HG02981 (cell line): ENCODE measurements around the gene ZNF385A.
"Not testable (repeated sequence)": the region's sequence is repeated elsewhere in the genome, so short reads cannot be mapped to it uniquely, and the experiment has no call there.

Experiments used
- ATAC-seq: cut with Tn5 transposase; IDR thresholded peaks from one replicate; pipeline ENCODE4 v1.9.1; 2021; ENCODE audit warnings: mild to moderate bottlenecking, moderate library complexity; ENCODE audit not compliant: unreplicated experiment

Gene ZNF385A

GRCh38 chr12:54358191-54358944, 26.2 kb downstream of the ZNF385A start:
- ATAC-seq: no peak

DNA sequence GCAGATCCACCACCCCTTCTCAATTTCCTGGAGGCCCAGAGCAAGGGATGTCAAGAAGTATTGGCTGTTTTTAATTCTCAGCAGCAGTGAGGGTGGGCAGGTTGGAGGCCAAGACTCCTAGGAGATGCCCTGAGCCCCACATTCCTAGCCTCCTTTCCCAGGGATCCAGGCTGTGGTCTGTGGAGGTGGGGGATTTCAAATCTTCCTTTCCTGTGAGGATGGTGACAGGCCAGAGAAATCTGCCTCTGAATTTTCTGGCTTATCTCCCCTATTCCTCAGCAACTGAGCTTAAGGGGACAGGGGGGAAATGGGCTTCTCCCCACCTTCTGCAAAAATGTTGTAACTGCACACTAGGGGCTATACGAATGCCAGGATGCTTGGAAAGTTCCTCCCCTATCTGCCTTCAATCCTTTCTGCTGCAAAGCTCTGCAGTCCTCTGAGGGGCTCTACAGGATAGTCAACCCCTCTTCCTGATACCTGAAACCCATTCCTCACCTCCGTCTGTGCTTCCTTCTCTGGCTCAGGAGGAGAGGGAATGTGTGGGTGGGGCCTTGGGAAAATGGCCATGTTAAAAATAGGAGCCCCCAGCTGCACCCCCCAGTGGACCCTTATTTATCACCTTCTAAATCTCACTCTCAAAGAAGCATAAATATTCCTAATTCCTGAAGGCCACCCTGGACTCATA, 26.9 kb downstream of the ZNF385A start:
- no peak for ATAC-seq

- ATAC-seq: no peak
Observed at GRCh38 chr12:54356951-54357356, 27.6 kb downstream of the ZNF385A start.

- no peak for ATAC-seq
Observed at GRCh38 chr12:54356228-54356627, 28.3 kb downstream of the ZNF385A start.

GRCh38 chr12:54355104-54355815, 29.3 kb downstream of the ZNF385A start:
- ATAC-seq: no peak

DNA sequence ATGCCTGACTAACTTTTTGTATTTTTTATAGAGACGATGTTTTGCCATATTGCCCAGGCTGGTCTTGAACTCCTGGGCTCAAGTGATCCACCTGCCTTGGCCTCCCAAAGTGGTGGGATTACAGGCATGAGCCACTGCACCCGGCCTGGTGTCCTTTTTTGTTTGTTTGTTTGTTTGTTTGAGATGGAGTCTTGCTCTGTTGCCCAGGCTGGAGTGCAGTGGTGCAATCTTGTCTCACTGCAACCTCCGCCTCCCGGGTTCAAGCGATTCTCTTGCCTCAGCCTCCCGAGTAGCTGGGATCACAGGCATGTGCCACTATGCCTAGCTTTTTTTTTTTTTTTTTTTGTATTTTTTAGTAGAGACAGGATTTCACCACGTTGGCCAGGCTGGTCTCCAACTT, 30.3 kb downstream of the ZNF385A start:
- not testable (repeated sequence) for ATAC-seq

GRCh38 chr12:54352891-54353874, 31.4 kb downstream of the ZNF385A start:
- ATAC-seq: no peak

- ATAC-seq: no peak
Observed at GRCh38 chr12:54352022-54352531, 32.5 kb downstream of the ZNF385A start.

GRCh38 chr12:54351341-54351740, 33.2 kb downstream of the ZNF385A start:
- ATAC-seq: no peak

DNA sequence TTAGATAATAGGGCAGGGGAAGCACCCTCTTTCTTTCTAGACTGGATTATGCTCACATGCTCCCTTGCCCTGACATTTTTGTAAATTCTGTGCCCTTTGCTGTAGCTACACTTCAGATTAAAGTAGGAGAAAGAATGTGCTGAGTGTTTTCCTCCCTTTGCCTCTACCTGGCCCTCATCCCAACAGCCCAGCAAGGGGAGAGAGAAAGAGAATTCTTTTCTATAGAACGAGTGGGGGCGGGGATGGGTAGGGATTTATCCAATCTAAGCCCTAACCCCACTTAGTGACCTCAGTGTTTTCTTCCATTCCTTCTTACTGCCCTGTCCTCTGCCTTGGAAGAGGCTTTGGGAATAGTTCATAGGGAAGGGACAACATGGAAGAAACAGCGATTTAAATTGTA, 33.8 kb downstream of the ZNF385A start:
- no peak for ATAC-seq

GRCh38 chr12:54349679-54350078, 34.9 kb downstream of the ZNF385A start:
- ATAC-seq: no peak

GRCh38 chr12:54349036-54349435, 35.5 kb downstream of the ZNF385A start:
- ATAC-seq: no peak

DNA sequence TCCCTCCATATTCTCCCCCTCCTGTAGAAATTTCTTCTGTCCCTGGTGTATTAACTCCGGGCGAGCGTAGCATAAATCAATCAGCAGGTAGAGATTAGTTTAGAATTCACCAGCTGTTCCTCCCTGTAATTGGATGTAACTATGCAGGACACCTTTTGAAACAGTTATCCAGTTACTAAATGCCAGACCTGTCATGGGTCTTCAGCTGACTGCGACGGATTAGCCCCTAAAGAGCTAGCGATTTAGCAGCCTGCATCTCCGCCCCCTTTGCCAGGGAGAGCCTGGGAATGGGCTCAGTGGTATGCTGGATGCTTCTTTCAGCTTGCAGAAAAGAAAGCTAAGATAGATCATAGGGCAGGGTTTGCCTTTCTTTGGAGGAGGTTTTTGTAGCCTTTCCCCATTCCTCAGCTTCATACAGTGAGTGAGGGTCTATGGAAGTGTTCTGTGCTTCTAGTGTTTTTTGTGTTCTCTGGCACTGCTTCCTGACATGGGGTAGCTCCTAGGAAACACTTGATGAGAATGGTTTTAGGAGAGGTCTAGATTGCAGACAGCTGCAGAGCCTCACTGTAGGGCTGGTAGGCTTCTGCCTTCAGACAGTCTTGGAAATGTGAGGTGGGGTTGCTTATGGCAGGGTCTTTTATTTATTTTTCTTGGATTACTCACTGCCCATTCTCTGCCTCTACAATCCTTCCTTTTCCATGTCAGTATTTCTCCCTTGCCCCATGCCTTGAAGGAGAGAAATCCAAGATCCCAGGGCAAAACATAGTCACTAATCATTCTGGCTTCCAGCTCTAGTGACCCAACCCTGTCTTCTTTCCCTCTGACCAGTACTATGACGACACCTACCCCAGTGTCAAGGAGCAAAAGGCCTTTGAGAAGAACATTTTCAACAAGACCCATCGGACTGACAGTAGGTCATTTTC, 42.9 kb downstream of the ZNF385A start:
- ATAC-seq: no peak

DNA sequence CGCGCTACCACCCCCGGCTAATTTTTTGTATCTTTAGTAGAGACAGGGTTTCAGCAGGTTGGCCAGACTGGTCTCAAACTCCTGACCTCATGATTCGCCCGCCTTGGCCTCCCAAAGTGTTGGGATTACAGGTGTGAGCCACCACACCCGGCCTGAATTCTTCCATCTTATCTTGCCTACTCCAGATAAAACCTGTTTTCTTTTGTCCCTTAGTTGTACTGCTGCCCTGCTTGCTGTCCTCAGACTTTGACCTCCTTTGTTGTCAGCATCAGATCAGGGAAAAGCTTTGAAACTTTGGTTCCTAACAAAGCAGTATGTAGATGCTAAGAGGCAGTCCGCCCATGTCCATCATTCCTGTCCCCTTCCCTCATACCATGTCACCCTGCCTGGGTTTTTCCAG, 43.7 kb downstream of the ZNF385A start:
- ATAC-seq: no peak

- ATAC-seq: no peak
Observed at GRCh38 chr12:54338698-54339296, 45.7 kb downstream of the ZNF385A start.

GRCh38 chr12:54337854-54338650, 46.5 kb downstream of the ZNF385A start:
- ATAC-seq: no peak

DNA sequence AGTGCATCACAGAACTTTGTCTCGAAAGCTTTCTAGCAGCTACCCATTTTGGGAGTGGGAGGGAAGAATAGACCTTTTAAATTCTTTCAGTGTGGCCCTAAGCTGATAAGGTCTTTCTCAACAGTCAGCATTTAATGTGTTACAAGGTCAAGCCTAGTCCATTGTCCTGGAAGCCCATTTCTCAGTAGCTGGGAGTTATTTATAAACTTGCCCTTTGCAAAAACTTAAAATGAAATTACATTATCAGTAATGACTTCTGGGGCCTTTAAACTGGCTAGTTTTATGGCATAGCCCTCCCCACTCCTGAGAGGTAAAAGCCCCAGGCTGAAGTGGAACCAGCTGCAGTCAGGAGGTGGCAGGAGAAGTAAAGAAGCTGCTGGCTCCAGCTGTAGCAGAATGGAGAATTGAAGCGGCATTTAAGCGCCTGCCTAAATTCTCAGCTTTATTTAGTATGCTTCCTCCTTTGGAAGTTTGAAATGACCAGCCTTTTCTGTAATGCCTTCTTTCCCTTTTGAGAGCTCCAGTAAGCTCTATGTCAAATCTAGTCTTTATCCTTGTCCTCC, 47.2 kb downstream of the ZNF385A start:
- ATAC-seq: no peak
